Stimulated activated CD8-positive, alpha-beta memory T cell treated with anti-CD3 and anti-CD28 coated beads, Interleukin-4, amount 100 ng/mL, for 24 hours (primary cell): ENCODE measurements around the gene ASB17.
"Not testable (repeated sequence)": the region's sequence is repeated elsewhere in the genome, so short reads cannot be mapped to it uniquely, and the experiment has no call there.

Experiments used
- DNase-seq: peaks from one replicate; pipeline ENCODE4 v3.0.0-alpha.2; 2020; ENCODE audit warnings: low read depth

Gene ASB17, protein sequence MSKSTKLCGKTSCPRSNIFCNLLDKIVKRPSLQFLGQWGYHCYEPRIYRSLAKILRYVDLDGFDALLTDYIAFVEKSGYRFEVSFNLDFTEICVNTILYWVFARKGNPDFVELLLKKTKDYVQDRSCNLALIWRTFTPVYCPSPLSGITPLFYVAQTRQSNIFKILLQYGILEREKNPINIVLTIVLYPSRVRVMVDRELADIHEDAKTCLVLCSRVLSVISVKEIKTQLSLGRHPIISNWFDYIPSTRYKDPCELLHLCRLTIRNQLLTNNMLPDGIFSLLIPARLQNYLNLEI

DNA sequence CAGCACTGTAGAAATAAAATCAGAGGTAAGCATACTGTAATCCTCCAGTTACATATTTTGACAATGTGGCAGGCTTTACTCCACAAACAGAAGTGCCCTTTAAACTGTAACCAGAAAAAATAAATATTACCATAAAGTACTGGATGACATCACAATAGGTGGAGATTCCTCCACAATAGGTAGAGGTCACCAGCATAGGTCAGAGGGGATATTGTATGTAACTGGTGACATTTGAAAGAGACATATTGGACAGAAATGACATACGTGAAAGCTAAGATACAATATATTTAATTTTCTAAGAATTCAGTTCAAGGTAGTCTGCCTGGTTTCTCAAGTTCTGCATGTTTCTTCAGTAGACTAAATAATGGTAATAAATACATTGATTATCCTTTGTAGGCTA lies at the start of gene ASB17:
Gene ASB17, minus strand, starts transcription at position 101 of the 400 bp plus-strand sequence. CDS start 113 bp downstream, outside the sequence.
- DNase-seq, result no peak

DNA sequence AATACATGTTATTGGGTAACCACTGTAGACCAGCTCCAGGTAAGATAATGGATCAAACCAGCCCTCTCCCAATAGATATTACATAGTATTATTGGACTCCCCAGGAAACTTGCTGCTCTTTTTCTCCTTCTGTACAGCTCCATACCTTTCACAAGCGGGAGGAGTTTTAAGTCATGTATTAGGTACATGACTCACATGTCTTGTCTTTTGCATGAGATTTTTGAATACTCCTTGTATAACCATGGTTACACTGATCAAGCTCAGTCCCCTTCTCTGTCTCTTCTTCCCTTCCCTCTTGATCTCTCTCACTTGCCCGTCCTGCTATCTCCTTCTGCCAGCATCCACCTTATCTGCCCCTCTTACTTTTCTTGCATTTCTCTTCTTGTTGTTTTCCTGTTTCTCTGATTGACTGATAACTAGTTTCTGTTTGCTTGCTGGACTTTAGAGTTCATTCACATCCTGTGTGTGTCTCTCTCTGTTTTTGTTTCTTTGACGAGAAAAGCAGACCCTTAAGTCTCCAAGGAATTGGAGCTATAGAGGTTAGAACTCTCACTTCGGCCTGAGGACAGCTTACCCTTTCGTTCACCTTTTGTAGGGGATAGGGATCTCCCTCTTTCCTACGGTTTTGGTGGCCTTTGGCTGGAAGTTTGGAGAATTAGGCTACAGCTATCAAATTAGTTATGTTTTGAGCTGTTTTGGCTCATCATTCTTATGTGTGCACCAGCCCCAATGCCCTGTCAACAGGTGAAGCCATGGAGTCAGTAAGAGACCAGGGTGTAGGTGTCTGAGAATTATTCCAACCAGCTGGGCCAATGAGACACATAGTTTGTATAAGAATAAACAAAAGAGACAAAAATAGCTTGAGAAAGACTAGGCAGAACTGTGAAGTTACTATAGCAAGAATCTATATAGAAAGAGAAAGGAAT lies 49.0 kb upstream of the ASB17 start:
- no peak for DNase-seq

- no peak for DNase-seq
Measured at GRCh38 chr1:75970631-75971030, 38.4 kb upstream of the ASB17 start.

DNA sequence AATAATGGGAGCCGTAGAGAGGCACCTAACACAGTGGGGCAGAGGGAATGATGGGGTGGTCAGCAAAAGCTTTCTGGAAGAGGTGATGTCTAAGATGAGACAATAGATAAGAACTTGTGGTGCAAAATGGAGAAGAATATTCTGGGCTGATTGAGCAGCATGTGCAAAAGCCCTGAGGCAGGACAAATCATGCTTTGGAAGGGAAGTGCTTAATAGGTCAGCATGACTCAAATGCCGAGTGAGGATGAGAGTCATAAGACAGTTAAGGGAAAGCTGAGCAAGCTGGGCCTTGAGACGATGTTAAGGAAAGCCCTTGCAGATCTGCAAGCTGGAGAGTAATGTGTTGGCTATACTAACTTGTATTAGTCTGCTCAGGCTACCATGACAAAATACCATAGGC lies 37.3 kb upstream of the ASB17 start:
- no peak for DNase-seq

- no peak for DNase-seq
Measured at GRCh38 chr1:75967719-75968118, 35.5 kb upstream of the ASB17 start.

GRCh38 chr1:75964760-75965408 lies 32.7 kb upstream of the ASB17 start:
- no peak for DNase-seq

DNA sequence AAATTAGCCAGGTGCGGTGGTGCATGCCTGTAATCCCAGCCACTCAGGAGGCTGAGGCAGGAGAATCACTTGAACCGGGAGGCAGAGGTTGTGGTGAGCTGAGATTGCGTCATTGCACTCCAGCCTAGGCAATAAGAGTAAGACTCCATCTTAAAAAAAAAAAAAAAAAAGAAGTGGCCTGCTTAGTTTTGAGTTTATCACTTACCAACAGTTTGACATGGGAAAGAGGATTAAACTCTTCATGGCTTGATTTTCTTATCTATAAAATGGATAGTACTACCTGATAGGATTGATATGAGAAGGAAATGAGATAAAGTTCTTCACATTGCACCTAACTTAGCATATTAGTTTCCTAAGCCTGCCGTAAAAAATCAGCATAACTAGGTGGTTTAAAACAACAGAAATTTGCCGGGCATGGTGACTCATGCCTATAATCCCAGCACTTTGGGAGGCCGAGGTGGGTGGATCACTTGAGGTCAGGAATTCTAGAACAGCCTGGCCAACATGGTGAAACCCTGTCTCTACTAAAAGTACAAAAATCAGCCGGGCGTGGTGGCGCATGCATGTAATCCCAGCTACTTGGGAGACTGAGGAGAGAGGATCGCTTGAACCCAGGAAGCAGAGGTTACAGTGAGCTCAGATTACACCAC lies 32.0 kb upstream of the ASB17 start:
- not testable (repeated sequence) for DNase-seq

DNA sequence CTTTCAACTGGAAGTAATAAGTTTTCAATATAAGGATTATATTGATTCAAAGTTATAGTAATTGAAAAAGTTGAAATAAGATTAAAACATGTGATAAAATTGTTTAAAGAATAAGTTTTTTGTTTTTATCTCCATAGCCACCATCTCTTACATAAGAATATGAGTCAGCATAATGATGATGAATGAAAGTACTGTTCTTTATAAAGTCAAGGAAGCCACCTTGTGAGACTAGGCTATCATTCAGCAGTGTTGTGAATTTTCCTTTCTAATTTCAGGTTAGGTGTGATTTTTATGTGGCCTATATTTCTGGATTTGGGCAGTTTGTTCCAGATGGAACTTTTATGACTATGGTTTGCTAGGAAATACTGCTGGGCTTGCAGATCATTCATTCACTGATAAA lies 22.4 kb upstream of the ASB17 start:
- DNase-seq, result no peak

GRCh38 chr1:75953461-75953860 lies 21.3 kb upstream of the ASB17 start:
- DNase-seq, result no peak

GRCh38 chr1:75952016-75952415 lies 19.8 kb upstream of the ASB17 start:
- no peak for DNase-seq

- no peak for DNase-seq
Measured at GRCh38 chr1:75950176-75950575, 18.0 kb upstream of the ASB17 start.

DNA sequence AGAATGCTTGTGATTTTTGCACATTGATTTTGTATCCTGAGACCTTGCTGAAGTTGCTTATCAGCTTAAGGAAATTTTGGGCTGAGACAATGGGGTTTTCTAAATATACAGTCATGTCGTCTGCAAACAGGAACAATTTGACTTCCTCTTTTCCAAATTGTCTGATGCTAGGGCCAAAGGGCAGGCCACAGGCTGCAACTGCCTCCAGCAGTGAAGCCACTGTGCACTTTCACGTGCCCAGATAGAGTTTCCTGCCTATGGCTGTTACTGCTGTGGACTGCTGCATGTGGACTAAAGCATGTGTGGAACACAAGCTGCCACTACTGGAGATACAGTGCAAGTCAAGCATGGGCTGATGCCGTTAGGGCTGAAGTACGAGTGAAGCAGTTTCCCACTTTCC lies 10.8 kb upstream of the ASB17 start:
- DNase-seq, result not testable (repeated sequence)

- no peak for DNase-seq
Measured at GRCh38 chr1:75937034-75937433, 4.8 kb upstream of the ASB17 start.

DNA sequence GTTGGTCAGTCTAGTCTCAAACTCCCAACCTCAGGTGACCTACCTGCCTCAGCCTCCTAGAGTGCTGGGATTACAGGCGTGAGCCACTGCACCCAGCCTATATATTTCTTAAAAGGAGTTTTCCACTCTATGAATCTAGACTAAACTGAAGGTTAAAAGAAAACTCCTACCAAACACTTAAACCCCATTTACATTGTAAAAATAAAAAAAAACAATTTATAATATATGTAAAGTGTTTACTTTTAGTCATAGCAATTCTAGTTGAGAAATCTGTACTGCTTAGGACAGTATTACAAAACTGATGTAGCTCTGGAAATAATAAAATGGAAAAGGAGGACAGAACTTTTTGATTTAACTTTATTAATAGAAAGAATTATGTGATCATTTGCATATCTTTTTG lies 9.5 kb downstream of the ASB17 start:
- DNase-seq, result no peak

- no peak for DNase-seq
Measured at GRCh38 chr1:75916834-75917233, 15.4 kb downstream of the ASB17 start.

- DNase-seq, result no peak
Measured at GRCh38 chr1:75908717-75909152, 23.5 kb downstream of the ASB17 start.

DNA sequence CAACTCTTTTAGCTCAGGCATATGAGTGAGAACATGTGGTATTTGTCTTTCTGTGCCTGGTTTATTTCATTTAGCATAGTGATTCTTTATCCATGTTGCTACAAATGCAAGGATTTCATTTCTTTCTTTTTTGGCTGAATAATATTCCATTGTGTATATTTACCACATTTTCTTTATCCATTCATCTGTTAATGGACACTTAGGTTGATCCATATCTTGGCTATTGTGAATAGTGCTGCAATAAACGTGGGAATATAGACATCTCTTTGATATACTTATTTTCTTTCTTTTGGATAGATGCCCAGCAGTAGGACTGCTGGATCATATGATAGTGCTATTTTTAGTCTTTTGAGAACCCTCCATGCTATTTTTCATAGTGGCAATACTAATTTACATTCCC lies 30.8 kb downstream of the ASB17 start:
- no peak for DNase-seq

GRCh38 chr1:75884437-75884836 lies 47.8 kb downstream of the ASB17 start:
- DNase-seq, result no peak

GRCh38 chr1:75879985-75880384 lies 52.2 kb downstream of the ASB17 start:
- DNase-seq, result no peak

- DNase-seq, result no peak
Measured at GRCh38 chr1:75870951-75871350, 61.3 kb downstream of the ASB17 start.
